EH (cell line): ENCODE measurements around the gene RACK1.
"Not testable (repeated sequence)": the region's sequence is repeated elsewhere in the genome, so short reads cannot be mapped to it uniquely, and the experiment has no call there.

Experiments
- DNase-seq: peaks from one replicate; pipeline ENCODE4 v3.0.0-alpha.2; 2015; ENCODE audit warnings: low read depth

Gene RACK1

GRCh38 chr5:181243564-181244343 lies at the start of gene RACK1:
Gene RACK1, minus strand, starts transcription at chr5:181243906. Its CDS starts 106 bp downstream, at chr5:181243800.
- peak; percentile 91 for DNase-seq

- not testable (repeated sequence) for DNase-seq
Measured at GRCh38 chr5:181287331-181287730, 43.6 kb upstream of the RACK1 start.

GRCh38 chr5:181285962-181286705 lies 42.4 kb upstream of the RACK1 start:
- not testable (repeated sequence) for DNase-seq

GRCh38 chr5:181283841-181284755 lies 40.4 kb upstream of the RACK1 start:
- DNase-seq = not testable (repeated sequence)

GRCh38 chr5:181283347-181283746 lies 39.6 kb upstream of the RACK1 start:
- no peak for DNase-seq

GRCh38 chr5:181282874-181283273 lies 39.2 kb upstream of the RACK1 start:
- DNase-seq = no peak

- DNase-seq = not testable (repeated sequence)
Measured at GRCh38 chr5:181282415-181282814, 38.7 kb upstream of the RACK1 start.

- no peak for DNase-seq
Measured at GRCh38 chr5:181281984-181282316, 38.2 kb upstream of the RACK1 start.

- no peak for DNase-seq
Measured at GRCh38 chr5:181281077-181281983, 37.6 kb upstream of the RACK1 start.

GRCh38 chr5:181280251-181280762 lies 36.6 kb upstream of the RACK1 start:
- no peak for DNase-seq

GRCh38 chr5:181273433-181273744 lies 29.7 kb upstream of the RACK1 start:
- DNase-seq = not testable (repeated sequence)

GRCh38 chr5:181271081-181271480 lies 27.4 kb upstream of the RACK1 start:
- DNase-seq = no peak

- not testable (repeated sequence) for DNase-seq
Measured at GRCh38 chr5:181267907-181268306, 24.2 kb upstream of the RACK1 start.

GRCh38 chr5:181267291-181267904 lies 23.7 kb upstream of the RACK1 start:
- not testable (repeated sequence) for DNase-seq

GRCh38 chr5:181265092-181265671 lies 21.5 kb upstream of the RACK1 start:
- DNase-seq = no peak

GRCh38 chr5:181263633-181264032 lies 19.9 kb upstream of the RACK1 start:
- no peak for DNase-seq

- DNase-seq = peak; percentile 81
Measured at GRCh38 chr5:181261320-181262049, 17.8 kb upstream of the RACK1 start.

- peak; percentile 90 for DNase-seq
Measured at GRCh38 chr5:181260720-181261319, 17.1 kb upstream of the RACK1 start, which contains the start of gene TRIM52. Gene TRIM52, minus strand, starts transcription at chr5:181261143. Its CDS starts 330 bp downstream, at chr5:181260813.
